ENCODE data around the gene OTUB2. TPM values are rescaled to one million over a fixed set of nuclear protein-coding genes. Genes with fewer than 3 reads are reported as not detected.

The OTUB2 gene
- total RNA-seq, 1 experiment from 2014 or later: 3.4 TPM

GRCh38 chr14:94003397-94003796 lies 22.7 kb upstream of the OTUB2 start:
- no peaks in the 10 kb centered on the region for H3K27me3 ChIP-seq (ENCODE audit: control insufficient read depth, insufficient read depth, low read length)
- BruUV-seq (replicated peaks): no TSS peak
- in situ Hi-C loops (cut with HindIII; ENCODE audit: low pct_unique_long_range_greater_than_20kb, low sequenced_read_pairs) (no loop called here), intact Hi-C loops (cut with micrococcal nuclease; ENCODE audit: unreplicated experiment) (no loop called here)
- ChIA-PET POLR2A (no interaction called here), CTCF (interaction anchor here (0.5 to 1.3 kb wide), 3 partner anchors 63 to 565 kb away, joined by 3 to 7 read pairs (median 3); no protein-coding TSS in a partner anchor)
- no peak for TF ChIP-seq TCF7L2 (IDR thresholded peaks at IDR 0.05; ENCODE audit: low read depth, low read length)
- TF ChIP-seq REST (IDR thresholded peaks at IDR 0.05; ENCODE audit: insufficient read depth in 1 of 2, low read depth in 2 of 2, low read length in 1 of 2): no peak
- DNase-seq (ENCODE audit: low read depth, low spot score): no peak
- H3K36me3 ChIP-seq (ENCODE audit: control insufficient read depth, insufficient read depth, low read length): no peaks in the 10 kb centered on the region
- no peaks in the 10 kb centered on the region for H3K4me1 ChIP-seq (ENCODE audit: control insufficient read depth, insufficient read depth, low read length)
- no peak overlapping the region for H3K4me3 ChIP-seq (ENCODE audit: low read depth in 2 of 2, low read length in 2 of 2)
- no peak for ATAC-seq
- H3K9me3 ChIP-seq (ENCODE audit: control insufficient read depth, insufficient read depth, low read depth, low read length): no peaks in the 10 kb centered on the region
- H3K27ac ChIP-seq (ENCODE audit: low read length): no peak overlapping the region

- H3K4me1 ChIP-seq (ENCODE audit: control insufficient read depth, insufficient read depth, low read length): no peaks in the 10 kb centered on the region
- no peak overlapping the region for H3K4me3 ChIP-seq (ENCODE audit: low read depth in 2 of 2, low read length in 2 of 2)
- H3K27me3 ChIP-seq (ENCODE audit: control insufficient read depth, insufficient read depth, low read length): no peaks in the 10 kb centered on the region
- intact Hi-C loops (cut with micrococcal nuclease; ENCODE audit: unreplicated experiment) (no loop called here), in situ Hi-C loops (cut with HindIII; ENCODE audit: low pct_unique_long_range_greater_than_20kb, low sequenced_read_pairs) (no loop called here)
- no peak for ATAC-seq
- H3K9me3 ChIP-seq (ENCODE audit: control insufficient read depth, insufficient read depth, low read depth, low read length): no peaks in the 10 kb centered on the region
- no peaks in the 10 kb centered on the region for H3K36me3 ChIP-seq (ENCODE audit: control insufficient read depth, insufficient read depth, low read length)
- H3K27ac ChIP-seq (ENCODE audit: low read length): no peak overlapping the region
- CTCF ChIA-PET: interaction anchor here (1.1 to 1.3 kb wide), 2 partner anchors 62 to 64 kb away, joined by 3 read pairs; no protein-coding TSS in a partner anchor
- BruUV-seq (replicated peaks): no TSS peak
- no peak for DNase-seq (ENCODE audit: low read depth, low spot score)
- TF ChIP-seq TCF7L2 (IDR thresholded peaks at IDR 0.05; ENCODE audit: low read depth, low read length) (no peak), REST (IDR thresholded peaks at IDR 0.05; ENCODE audit: insufficient read depth in 1 of 2, low read depth in 2 of 2, low read length in 1 of 2) (no peak), CTCF (IDR thresholded peaks at IDR 0.05) (no peak), SIN3A (IDR thresholded peaks at IDR 0.05; ENCODE audit: borderline replicate concordance, insufficient read depth, low read depth, low read length) (no peak), POLR2AphosphoS5 (IDR thresholded peaks at IDR 0.05; ENCODE audit: low read depth, low read length) (no peak)
- POLR2A ChIA-PET: no interaction called here
Measured at GRCh38 chr14:94004015-94004414, 22.1 kb upstream of the OTUB2 start.
